ENCODE measurements around the gene KRT10.
"Not testable (repeated sequence)": the region's sequence is repeated elsewhere in the genome, so short reads cannot be mapped to it uniquely, and the experiment has no call there.

The KRT10 gene

GRCh38 chr17:40830085-40830776, 7.8 kb upstream of the KRT10 start:
- no peak for DNase-seq

- DNase-seq = no peak
Measured at GRCh38 chr17:40828454-40829044, 6.1 kb upstream of the KRT10 start.

- DNase-seq = no peak
Measured at GRCh38 chr17:40827746-40828453, 5.5 kb upstream of the KRT10 start.

GRCh38 chr17:40825599-40825998, 3.2 kb upstream of the KRT10 start:
- DNase-seq = no peak

GRCh38 chr17:40824015-40824832, 1.8 kb upstream of the KRT10 start:
- DNase-seq = no peak

GRCh38 chr17:40821536-40821935, 878 bp downstream of the KRT10 start:
- DNase-seq = no peak

- DNase-seq = no peak
Measured at GRCh38 chr17:40820228-40820838, 2.1 kb downstream of the KRT10 start.

- DNase-seq = no peak
Measured at GRCh38 chr17:40819528-40820125, 2.8 kb downstream of the KRT10 start.

GRCh38 chr17:40818733-40819527, 3.5 kb downstream of the KRT10 start:
- DNase-seq = peak; percentile 74

- DNase-seq = no peak
Measured at GRCh38 chr17:40818343-40818732, 4.1 kb downstream of the KRT10 start.

- no peak for DNase-seq
Measured at GRCh38 chr17:40817103-40817682, 5.2 kb downstream of the KRT10 start.

- no peak for DNase-seq
Measured at GRCh38 chr17:40816569-40816968, 5.8 kb downstream of the KRT10 start.

- no peak for DNase-seq
Measured at GRCh38 chr17:40815381-40815780, 7.0 kb downstream of the KRT10 start.

- not testable (repeated sequence) for DNase-seq
Measured at GRCh38 chr17:40814657-40815056, 7.8 kb downstream of the KRT10 start.

GRCh38 chr17:40813804-40814203, 8.6 kb downstream of the KRT10 start:
- DNase-seq = no peak

GRCh38 chr17:40812639-40813038, 9.8 kb downstream of the KRT10 start:
- DNase-seq = no peak

GRCh38 chr17:40810494-40810893, 11.9 kb downstream of the KRT10 start:
- DNase-seq = no peak

GRCh38 chr17:40809721-40810421, 12.5 kb downstream of the KRT10 start:
- no peak for DNase-seq

GRCh38 chr17:40806131-40806530, 16.3 kb downstream of the KRT10 start:
- no peak for DNase-seq

- DNase-seq = peak; percentile 72
Measured at GRCh38 chr17:40803617-40804082, 18.8 kb downstream of the KRT10 start.

All from NCI-H1105 treated with DMSO at 0.1 percent for 48 hours (cell line).